GM12891 (cell line): ENCODE measurements around the gene RBM20.

Experiments
- DNase-seq: peaks from one replicate; pipeline ENCODE4 v3.0.0; 2011; ENCODE audit warnings: low spot score; ENCODE audit not compliant: insufficient read length
- FAIRE-seq: peaks from 2 replicates; lab custom pipeline; 2011; peaks lifted over from hg19 to GRCh38; lab: Jason Lieb, UNC
- PAX5 ChIP-seq: IDR thresholded peaks from 2 replicates; pipeline ENCODE4 v1.6.1; 2011; ENCODE audit warnings: low read length, moderate library complexity, mild to moderate bottlenecking; ENCODE audit not compliant: insufficient read depth, severe bottlenecking
- POLR2A ChIP-seq: IDR thresholded peaks from 2 replicates; pipeline ENCODE4 v1.6.1; 2011; ENCODE audit warnings: low read depth, low read length, control low read depth
- POLR2AphosphoS5 ChIP-seq: IDR thresholded peaks from 2 replicates; pipeline ENCODE4 v1.6.1; 2011; ENCODE audit warnings: low read depth, low read length, control low read depth
- POU2F2 ChIP-seq: IDR thresholded peaks from 2 replicates; pipeline ENCODE4 v1.6.1; 2011; ENCODE audit warnings: low read depth, mild to moderate bottlenecking, control low read depth, low read length, moderate library complexity
- SPI1 ChIP-seq: IDR thresholded peaks from 2 replicates; pipeline ENCODE4 v1.6.1; 2011; ENCODE audit warnings: low read depth, low read length, control low read depth
- TAF1 ChIP-seq: IDR thresholded peaks from 2 replicates; pipeline ENCODE4 v1.6.1; 2011; ENCODE audit warnings: low read depth, low read length, control low read depth

Gene RBM20

DNA sequence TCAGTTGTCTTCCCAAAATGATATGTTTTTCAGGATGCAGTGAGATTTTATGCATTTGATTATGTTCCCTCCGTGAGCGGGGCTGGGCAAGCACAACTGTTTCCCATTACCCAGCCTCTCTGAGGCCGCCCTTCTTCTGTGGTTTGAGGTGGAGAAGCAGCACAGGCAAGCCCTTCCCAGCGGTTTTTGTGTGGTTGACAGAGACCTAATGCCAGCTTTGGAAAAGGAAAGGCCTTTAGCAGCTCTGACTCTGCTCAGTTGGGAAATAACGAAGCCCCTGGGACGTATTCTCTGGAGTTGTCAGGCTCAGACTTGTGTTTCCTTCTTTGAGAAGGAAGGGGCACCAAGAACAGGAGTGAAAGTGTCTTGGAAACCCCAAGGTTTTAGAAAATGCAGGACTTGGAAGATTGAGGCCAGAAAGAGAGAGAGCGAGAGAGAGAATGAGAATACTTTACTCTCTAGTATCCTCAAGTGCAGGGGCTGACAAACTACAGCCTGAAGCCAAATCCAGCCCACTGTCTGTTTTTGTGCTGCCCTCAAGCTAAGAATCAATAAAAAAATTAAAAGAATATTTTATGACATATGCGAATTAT, 207.0 kb downstream of the RBM20 start:
- peak; percentile 60 for FAIRE-seq
- no peak for TF ChIP-seq PAX5
- no peak for TF ChIP-seq POU2F2
- no peak for DNase-seq

- TF ChIP-seq POLR2AphosphoS5: no peak
- no peak for TF ChIP-seq PAX5
- TF ChIP-seq POU2F2: no peak
- no peak for TF ChIP-seq POLR2A
- no peak for TF ChIP-seq SPI1
- no peak for TF ChIP-seq TAF1
- DNase-seq (no peak), FAIRE-seq (peak; percentile 90)
These were observed 208.2 kb downstream of the RBM20 start for GRCh38 chr10:110852255-110852896.

DNA sequence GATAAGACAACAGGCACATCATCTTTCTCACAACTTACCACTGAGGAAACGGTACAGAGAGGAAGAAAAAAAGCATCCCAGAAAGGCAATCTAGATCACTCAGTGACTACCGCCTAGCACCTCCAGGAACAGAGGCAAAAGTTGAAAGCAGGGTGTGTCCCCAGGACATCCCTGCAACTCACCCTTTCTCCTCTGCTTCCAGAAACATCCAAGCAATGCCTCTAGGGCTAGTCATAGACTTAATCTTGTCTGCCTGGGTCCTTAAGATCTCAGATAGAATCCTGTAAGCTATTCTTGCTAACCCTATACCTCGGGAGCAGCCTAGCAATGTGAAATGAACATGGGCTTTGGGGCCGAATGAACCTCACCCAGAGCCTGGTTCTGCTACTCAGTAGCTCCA, 208.8 kb downstream of the RBM20 start:
- TF ChIP-seq SPI1: no peak
- no peak for TF ChIP-seq POLR2A
- no peak for TF ChIP-seq TAF1
- TF ChIP-seq PAX5: no peak
- no peak for TF ChIP-seq POLR2AphosphoS5
- no peak for TF ChIP-seq POU2F2
- FAIRE-seq (peak; percentile 16), DNase-seq (no peak)

GRCh38 chr10:110853921-110854605, 209.9 kb downstream of the RBM20 start:
- DNase-seq: no peak
- FAIRE-seq: no peak
- TF ChIP-seq POLR2A: no peak
- TF ChIP-seq POU2F2: no peak
- TF ChIP-seq POLR2AphosphoS5: no peak
- TF ChIP-seq PAX5: no peak
- no peak for TF ChIP-seq SPI1
- no peak for TF ChIP-seq TAF1

DNA sequence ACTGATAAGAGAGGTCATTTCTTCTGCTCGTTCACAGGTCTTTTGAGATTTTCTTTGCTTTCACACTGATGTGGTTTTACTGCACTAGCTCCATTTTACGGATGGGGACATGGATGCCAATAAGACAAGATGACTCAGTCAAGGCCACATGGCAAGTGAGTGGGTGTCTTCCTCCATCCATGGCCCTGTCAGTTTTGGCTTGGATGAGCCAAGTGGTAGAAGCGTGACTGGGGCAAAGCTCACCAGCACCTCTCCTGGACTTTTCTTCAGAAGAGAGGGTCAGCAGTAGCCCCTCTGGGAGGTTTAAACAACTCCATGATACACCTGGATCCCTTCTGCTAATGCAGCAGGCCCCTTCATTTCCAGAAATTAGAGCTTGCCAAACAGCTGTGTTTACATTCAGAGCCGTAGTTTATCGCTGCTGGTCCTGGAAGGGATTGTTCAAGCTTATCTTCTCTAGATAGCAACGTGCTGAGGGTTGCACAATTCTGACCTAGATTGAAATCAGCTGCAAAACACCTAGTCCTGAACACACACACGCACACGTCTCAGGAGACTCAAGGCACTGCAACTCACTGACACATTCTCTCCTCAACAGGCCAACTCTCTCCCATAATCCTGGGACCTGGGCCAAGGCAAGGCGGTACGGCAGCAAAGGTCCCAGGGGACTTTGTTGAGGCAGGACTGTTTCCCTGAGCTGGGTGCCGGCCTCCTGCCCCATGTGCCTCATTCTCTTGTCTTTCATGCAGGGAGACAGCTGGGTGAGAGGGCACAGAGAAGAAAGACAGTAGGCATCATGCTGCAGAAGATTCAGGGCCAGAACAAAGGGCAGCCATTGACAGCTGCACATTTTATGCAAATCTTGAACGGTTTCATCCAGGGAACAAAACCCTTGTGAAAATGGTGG, 213.4 kb downstream of the RBM20 start:
- no peak for TF ChIP-seq TAF1
- no peak for TF ChIP-seq POLR2AphosphoS5
- no peak for TF ChIP-seq PAX5
- TF ChIP-seq POLR2A: no peak
- TF ChIP-seq POU2F2: 0 out of 2 replicates have a peak, but pooled peaks have one; percentile 27
- TF ChIP-seq SPI1: no peak
- DNase-seq (no peak), FAIRE-seq (peak; percentile 86)

- DNase-seq: no peak
- TF ChIP-seq TAF1: no peak
- no peak for FAIRE-seq
These were observed 214.3 kb downstream of the RBM20 start for GRCh38 chr10:110858297-110858934.

DNA sequence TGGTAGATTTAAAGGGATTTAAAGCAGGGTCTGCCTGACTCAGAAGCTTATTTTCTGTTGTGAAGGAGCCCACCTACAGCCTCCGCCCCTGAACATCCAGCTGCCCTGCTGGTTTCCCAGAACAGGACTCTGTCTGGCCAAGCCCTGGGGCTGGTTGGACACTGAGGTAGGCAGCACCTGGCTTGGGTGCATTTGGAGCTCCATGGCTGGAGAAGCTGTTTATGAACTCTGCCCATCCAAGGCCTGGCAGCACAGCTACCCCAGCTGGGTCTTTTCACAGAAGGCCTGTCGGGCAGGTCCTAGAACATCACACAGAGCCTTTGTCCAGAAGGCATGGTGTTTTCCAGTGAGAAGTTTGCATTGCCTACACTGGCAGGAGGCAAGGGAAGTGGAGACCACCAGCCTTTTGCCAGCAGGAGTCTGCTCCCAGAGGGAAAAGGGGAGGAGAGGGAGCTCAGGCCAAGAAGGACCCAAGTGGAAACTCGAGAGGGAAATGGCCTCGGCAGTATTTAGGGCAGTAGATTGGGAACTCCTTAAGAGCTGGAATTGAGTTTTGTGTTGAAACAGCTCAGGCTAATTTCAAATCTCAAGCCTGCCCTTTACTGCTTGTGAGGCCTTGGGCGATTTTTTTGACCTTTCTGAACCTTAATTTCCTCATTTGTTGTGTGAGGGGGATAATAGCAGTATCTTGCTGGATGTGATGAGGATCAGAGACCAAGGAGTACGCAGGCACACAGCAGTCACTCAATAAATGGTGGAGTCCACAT, 215.3 kb downstream of the RBM20 start:
- FAIRE-seq: peak; percentile 56
- TF ChIP-seq POU2F2 (no peak), POLR2A (no peak), TAF1 (no peak), SPI1 (no peak), POLR2AphosphoS5 (no peak), PAX5 (no peak)

GRCh38 chr10:110859973-110860376, 215.8 kb downstream of the RBM20 start:
- TF ChIP-seq TAF1 (no peak), PAX5 (no peak), POU2F2 (no peak)
- FAIRE-seq (peak; percentile 76), DNase-seq (no peak)

More for the DNA sequence above, 215.3 kb downstream of the RBM20 start:
- no peak for DNase-seq
